Right ventricle myocardium inferior (tissue), 1 donor: Measurements from ENCODE around the gene CFHR1. TPM values are rescaled to one million over a fixed set of nuclear protein-coding genes. Genes with fewer than 3 reads are reported as not detected.
"Not testable (repeated sequence)": the region's sequence is repeated elsewhere in the genome, so short reads cannot be mapped to it uniquely, and the experiment has no call there.

Experiments
- ATAC-seq: fragments of 200-7000 bp; cut with Tn5 transposase; one replicate; pipeline ENCODE4 v1.9.1; 2020; ENCODE audit warnings: mild to moderate bottlenecking, moderate library complexity
- DNase-seq: peaks from one replicate; pipeline ENCODE4 v3.0.0; 2021; ENCODE audit errors: missing footprints
- intact Hi-C: fragments of 100-400 bp; cut with DNase I; formaldehyde crosslinking; loops from one replicate; pipeline ENCODE4 v1.11.0; 2022
- long read RNA-seq: library from polyadenylated mRNA; unstranded; transcript quantifications from one replicate; pipeline ENCODE4 v2.0.0, GENCODE V29; 2021
- total RNA-seq: library from RNA; stranded (reverse); fragmentation: NEBNext Ultra II Directional; extraction: Animal tissue kit (Norgen Biotek cat#: 25700); gene quantifications from one replicate; pipeline ENCODE4 v1.2.1, GENCODE V29; 2021
- donor health status: DM: no; HTN: yes; CAD: no; lungs with severe emphysema.

CFHR1 gene
- total RNA-seq: not detected
- long read RNA-seq: 0 reads

DNA sequence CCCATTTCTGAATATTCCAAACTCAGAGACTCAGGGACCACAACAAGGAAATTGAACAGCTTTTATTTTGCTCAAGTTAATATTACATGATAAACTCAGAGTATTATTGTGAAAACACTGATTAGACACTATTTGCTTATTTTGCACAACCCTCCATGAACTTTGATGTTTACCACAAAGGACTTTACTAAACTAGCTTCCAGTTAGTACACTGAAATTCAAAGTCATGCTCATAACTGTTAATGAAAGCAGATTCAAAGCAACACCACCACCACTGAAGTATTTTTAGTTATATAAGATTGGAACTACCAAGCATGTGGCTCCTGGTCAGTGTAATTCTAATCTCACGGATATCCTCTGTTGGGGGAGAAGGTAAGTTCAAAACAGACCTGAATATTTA is at the start of gene CFHR1:
CFHR1 (plus strand) TSS at position 201 of the 400 bp plus-strand sequence; CDS start at position 315, 114 bp downstream.
- ATAC-seq, intact Hi-C loops: not testable (repeated sequence)

GRCh38 chr1:196769823-196770222 is 49.7 kb upstream of the CFHR1 start:
- intact Hi-C loops: not testable (repeated sequence)

More for the DNA sequence above, at the start of gene CFHR1:
- DNase-seq: not testable (repeated sequence)

GRCh38 chr1:196773713-196774112 is 45.8 kb upstream of the CFHR1 start:
- DNase-seq (no peak), ATAC-seq (no peak)
- intact Hi-C loops: no loop called here

More at GRCh38 chr1:196769823-196770222, 49.7 kb upstream of the CFHR1 start:
- not testable (repeated sequence) for ATAC-seq, DNase-seq

DNA sequence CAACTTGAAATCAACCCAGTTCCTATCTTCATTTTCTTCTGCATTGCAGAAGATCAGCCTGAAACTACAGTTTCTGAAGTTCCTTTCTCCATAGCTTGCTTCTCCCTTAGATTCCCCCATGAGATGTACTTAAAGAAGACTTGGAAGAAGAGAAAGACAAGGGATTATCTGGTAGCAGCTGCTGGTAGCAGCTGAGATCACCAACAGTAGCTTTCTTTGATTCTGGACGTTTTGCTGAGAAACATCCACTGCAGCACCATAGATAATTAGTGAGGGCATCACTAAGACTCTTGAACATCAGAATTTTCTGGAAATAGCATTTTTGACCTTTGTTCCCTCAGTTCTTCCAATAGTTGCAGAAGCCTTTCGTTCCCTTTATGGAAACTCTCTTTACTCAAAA is 45.4 kb upstream of the CFHR1 start:
- ATAC-seq: no peak
- intact Hi-C loops: no loop called here

DNA sequence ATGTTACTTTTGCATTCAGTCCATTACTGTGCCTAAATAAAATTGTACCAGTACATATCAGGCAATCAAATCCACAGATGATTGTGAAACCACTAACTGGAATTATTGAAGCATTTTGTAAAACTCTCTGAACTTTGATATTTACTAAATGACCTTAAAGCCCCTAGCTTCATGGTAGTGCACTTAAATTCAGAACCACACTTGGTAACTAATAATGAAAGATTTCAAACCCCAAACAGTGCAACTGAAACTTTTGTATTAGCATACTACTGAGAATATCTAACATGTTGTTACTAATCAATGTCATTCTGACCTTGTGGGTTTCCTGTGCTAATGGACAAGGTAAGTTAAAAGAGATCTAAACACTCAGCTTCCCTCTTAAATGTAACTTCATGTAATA is 44.9 kb upstream of the CFHR1 start, which contains the start of gene CFHR3:
CFHR3 (plus strand) TSS at position 238 of the 400 bp plus-strand sequence; CDS start at position 285, 47 bp downstream.
- ATAC-seq (no peak), DNase-seq (no peak)
- intact Hi-C loops: no loop called here

More for the DNA sequence above, 45.4 kb upstream of the CFHR1 start:
- DNase-seq: no peak

DNA sequence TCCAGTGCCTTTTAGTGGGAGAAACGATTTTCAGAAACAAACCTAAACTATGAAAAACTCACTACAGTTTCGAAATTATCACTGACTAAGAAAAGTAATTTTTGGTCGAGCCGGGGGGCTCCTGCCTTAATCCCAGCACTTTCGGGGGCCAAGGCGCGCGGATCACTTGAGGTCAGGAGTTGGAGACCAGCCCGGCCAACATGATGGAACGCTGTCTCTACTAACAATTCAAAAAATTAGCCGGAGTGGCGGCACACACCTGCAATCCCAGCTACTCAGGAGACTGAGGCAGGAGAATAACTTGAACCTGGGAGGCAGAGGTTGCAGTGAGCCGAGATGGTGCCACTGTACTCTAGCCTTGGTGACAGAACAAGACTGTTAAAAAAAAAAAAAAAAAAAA is 41.9 kb upstream of the CFHR1 start:
- ATAC-seq (no peak), DNase-seq (peak; percentile 26)
- intact Hi-C loops: no loop called here

DNA sequence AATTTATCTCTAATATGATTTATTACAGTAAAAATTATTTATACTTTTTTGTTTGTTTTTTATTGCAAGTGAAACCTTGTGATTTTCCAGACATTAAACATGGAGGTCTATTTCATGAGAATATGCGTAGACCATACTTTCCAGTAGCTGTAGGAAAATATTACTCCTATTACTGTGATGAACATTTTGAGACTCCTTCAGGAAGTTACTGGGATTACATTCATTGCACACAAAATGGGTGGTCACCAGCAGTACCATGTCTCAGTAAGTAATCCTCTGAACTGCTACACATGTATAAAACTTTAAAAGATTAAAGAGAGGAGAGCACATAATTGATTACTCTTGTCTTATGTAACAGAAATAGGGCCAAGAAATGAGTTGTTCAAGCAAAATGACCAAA is 40.4 kb upstream of the CFHR1 start:
- intact Hi-C loops: no loop called here
- ATAC-seq (no peak), DNase-seq (no peak)

DNA sequence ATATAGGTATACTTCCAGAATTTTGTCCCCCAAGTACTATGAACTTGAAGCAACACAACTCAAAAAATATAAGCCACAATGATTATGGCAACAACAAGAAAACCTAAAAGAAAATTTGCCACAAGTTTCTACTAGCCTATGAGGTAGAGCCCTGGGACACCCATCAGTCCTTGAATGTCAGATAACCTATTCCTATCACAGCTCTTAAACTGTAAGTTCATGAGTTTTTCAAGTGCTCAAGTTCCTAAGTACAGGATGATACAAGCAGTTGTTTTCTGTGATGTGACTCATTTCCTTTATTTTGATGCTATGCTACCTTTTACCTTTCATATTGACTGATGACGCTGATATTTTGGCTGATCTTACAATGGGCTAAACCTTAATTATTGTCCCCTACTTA is 28.3 kb upstream of the CFHR1 start:
- DNase-seq, ATAC-seq, intact Hi-C loops: not testable (repeated sequence)

- DNase-seq, ATAC-seq, intact Hi-C loops: not testable (repeated sequence)
These were observed 25.4 kb upstream of the CFHR1 start for GRCh38 chr1:196794103-196794502.

GRCh38 chr1:196797891-196798290 is 21.6 kb upstream of the CFHR1 start:
- DNase-seq: no peak
- intact Hi-C loops: no loop called here

DNA sequence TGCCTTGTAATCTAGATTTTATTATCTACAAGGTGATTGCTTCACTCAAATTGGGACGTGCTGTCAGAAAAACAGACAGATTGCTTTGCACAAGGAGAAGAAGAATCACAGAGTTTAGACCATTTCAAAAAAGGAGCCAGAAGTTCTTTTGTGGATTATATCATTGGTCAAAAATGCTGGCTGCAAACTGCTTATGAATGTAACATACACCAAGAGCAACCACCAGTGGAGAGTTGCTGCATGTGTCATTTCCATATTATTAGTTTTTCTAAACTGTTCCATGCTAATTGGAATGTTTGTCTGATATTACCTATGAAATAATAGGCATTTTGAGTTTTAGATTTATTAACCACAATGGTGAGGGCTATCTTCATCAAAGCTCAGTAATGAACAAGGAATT is 17.6 kb upstream of the CFHR1 start:
- DNase-seq, ATAC-seq, intact Hi-C loops: not testable (repeated sequence)

More at GRCh38 chr1:196797891-196798290, 21.6 kb upstream of the CFHR1 start:
- ATAC-seq: no peak

DNA sequence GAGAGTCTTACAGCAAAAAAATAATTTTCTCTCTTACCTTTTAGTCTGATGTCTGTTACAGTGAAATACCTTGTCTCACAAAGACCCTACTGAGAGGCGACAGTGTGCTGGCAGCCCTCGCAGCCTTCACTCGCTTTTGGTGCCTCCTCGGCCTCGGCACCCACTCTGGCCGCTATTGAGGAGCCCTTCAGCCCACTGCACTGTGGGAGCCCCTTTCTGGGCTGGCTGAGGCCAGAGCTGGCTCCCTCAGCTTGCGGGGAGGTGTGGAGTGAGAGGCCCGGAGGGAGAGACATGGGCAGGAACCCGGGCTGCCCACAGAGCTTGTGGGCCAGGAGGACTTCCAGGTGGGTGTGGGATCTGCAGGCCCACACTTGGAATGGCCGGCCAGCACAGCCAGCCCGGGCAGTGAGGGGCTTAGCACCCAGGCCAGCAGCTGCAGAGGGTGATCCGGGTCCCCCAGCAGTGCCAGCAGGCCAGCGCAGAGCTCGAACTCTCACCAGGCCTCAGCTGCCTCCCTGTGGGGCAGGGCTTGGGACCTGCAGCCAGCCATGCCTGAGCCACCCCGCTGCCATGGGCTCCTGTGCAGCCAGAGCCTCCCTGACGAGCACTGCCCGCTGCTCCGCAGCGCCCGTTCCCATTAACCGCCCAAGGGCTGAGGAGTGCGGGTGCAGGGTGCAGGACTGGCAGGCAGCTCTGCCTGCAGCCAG is 10.8 kb upstream of the CFHR1 start:
- DNase-seq (no peak), ATAC-seq (no peak)
- intact Hi-C loops: no loop called here

- intact Hi-C loops, ATAC-seq: not testable (repeated sequence)
- DNase-seq: peak; percentile 27
These were observed 2.1 kb upstream of the CFHR1 start for GRCh38 chr1:196817442-196817841.

- DNase-seq, intact Hi-C loops, ATAC-seq: not testable (repeated sequence)
These were observed 8.3 kb downstream of the CFHR1 start for GRCh38 chr1:196827860-196828259.

- DNase-seq, intact Hi-C loops, ATAC-seq: not testable (repeated sequence)
These were observed 30.3 kb downstream of the CFHR1 start for GRCh38 chr1:196849613-196850492.

- intact Hi-C loops: no loop called here
- no peak for DNase-seq
- no peak for ATAC-seq
These were observed 36.5 kb downstream of the CFHR1 start for GRCh38 chr1:196856053-196856452.

- intact Hi-C loops: no loop called here
- ATAC-seq (no peak), DNase-seq (no peak)
These were observed 37.7 kb downstream of the CFHR1 start for GRCh38 chr1:196857188-196857587.

- intact Hi-C loops: no loop called here
- no peak for ATAC-seq
- no peak for DNase-seq
These were observed 39.3 kb downstream of the CFHR1 start for GRCh38 chr1:196858811-196859210.

DNA sequence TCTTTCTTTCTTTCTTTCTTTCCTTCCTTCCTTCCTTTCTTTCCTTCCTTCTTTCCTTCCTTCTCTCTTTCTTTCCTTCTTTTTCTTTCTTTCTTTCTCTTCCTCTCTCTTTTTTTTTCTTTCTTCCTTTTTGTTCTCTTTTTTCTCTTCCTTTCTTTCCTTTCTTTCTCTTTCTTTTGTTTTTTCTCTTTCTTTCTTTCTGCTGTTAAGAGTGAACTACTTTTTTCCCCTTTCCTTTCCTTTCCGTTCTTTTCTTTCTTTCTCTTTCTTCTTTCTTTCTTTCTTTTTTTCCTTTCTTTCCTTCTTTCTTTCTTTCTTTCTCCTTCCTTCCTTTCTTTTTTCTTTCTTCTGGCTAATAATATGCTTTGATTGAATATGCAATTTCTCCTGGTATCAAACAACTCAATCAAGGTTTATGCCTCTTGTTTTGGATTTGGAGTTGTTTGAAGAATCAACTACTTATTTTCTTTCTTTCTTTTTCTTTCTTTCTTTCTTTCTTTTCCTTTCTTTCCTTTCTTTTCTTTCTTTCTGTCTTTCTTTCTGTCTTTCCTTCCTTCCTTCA is 40.9 kb downstream of the CFHR1 start:
- intact Hi-C loops: no loop called here
- ATAC-seq (no peak), DNase-seq (no peak)
